K562 (cell line): ENCODE measurements around the gene ZER1. TPM values are rescaled to one million over a fixed set of nuclear protein-coding genes. Genes with fewer than 3 reads are reported as not detected.

Experiments
- CBFA2T3 ChIP-seq: fragments of 450-650 bp; IDR thresholded peaks from 2 replicates; pipeline ENCODE4 v1.6.1; 2017
- CHD4 ChIP-seq: fragments of 200-600 bp; sonication (generic); IDR thresholded peaks from 3 replicates; pipeline ENCODE4 v1.6.1; 2012; ENCODE audit warnings: low read depth, mild to moderate bottlenecking, mixed read lengths, low read length, inconsistent platforms; ENCODE audit not compliant: insufficient read depth, insufficient replicate concordance, poor library complexity, severe bottlenecking
- CTBP1 ChIP-seq: fragments of 450-650 bp; IDR thresholded peaks from 2 replicates; pipeline ENCODE4 v1.6.1; 2016; ENCODE audit warnings: borderline replicate concordance
- DPF2 ChIP-seq: fragments of 450-650 bp; IDR thresholded peaks from 2 replicates; pipeline ENCODE4 v1.6.1; 2016
- E2F3 ChIP-seq: fragments of 250-450 bp; sonication (Bioruptor Pico); IDR thresholded peaks from 2 replicates; pipeline ENCODE4 v1.4.0; 2020; ENCODE audit warnings: mild to moderate bottlenecking
- E2F8 ChIP-seq: fragments of 450-650 bp; IDR thresholded peaks from 2 replicates; pipeline ENCODE4 v1.7.1; 2018; ENCODE audit warnings: mild to moderate bottlenecking, low read depth; ENCODE audit not compliant: partially characterized antibody
- ESRRB ChIP-seq: fragments of 250-450 bp; sonication (Bioruptor Pico); IDR thresholded peaks from 2 replicates; pipeline ENCODE4 v1.5.0; 2020; ENCODE audit warnings: mild to moderate bottlenecking, moderate library complexity, borderline replicate concordance
- FOXM1 ChIP-seq, 2 experiments: fragments of 450-650 bp in 1 of 2; sonication (generic) in 1 of 2; formaldehyde crosslinking in 1 of 2; IDR thresholded peaks; 2 replicates each; pipeline versions ENCODE4 v1.6.1 to v1.9.0; 2017 to 2022; ENCODE audit warnings: low read depth in 2 of 2, mild to moderate bottlenecking in 2 of 2, missing genetic modification reagents in 1 of 2, moderate library complexity in 1 of 2
- FOXP4 ChIP-seq: sonication (generic); formaldehyde crosslinking; IDR thresholded peaks from 2 replicates; pipeline ENCODE4 v1.8.0; 2022; ENCODE audit warnings: mild to moderate bottlenecking, missing genetic modification reagents, borderline replicate concordance
- GABPB1 ChIP-seq: sonication (generic); formaldehyde crosslinking; IDR thresholded peaks from 2 replicates; pipeline ENCODE4 v1.8.0; 2022; ENCODE audit warnings: mild to moderate bottlenecking, missing genetic modification reagents
- IRF2 ChIP-seq: sonication (generic); formaldehyde crosslinking; IDR thresholded peaks from 2 replicates; pipeline ENCODE4 v1.8.1; 2022; ENCODE audit warnings: mild to moderate bottlenecking, missing genetic modification reagents
- MCM7 ChIP-seq, 2 experiments: fragments of 450-650 bp; IDR thresholded peaks; 2 replicates each; pipeline ENCODE4 v1.6.1; 2016 to 2018
- POLR2A ChIP-seq: fragments of 450-650 bp; conservative IDR thresholded peaks from 2 replicates; pipeline ENCODE4 v1.6.1; 2016
- SNRNP70 ChIP-seq: fragments of 200-400 bp; formaldehyde crosslinking; optimal IDR thresholded peaks from 2 replicates; pipeline ENCODE3; 2017; ENCODE audit warnings: low read depth, low read length
- SP2 ChIP-seq: IDR thresholded peaks from 2 replicates; pipeline ENCODE4 v1.6.1; 2011; ENCODE audit warnings: mild to moderate bottlenecking, low read depth, low read length, moderate library complexity; ENCODE audit not compliant: poor library complexity, severe bottlenecking; ENCODE audit errors: extremely low read depth
- TAF1 ChIP-seq: IDR thresholded peaks from 2 replicates; pipeline ENCODE4 v1.6.1; 2011; ENCODE audit warnings: mild to moderate bottlenecking, low read length, moderate library complexity; ENCODE audit not compliant: insufficient read depth, control insufficient read depth, severe bottlenecking; ENCODE audit errors: extremely low read depth
- WHSC1 ChIP-seq: IDR thresholded peaks from one replicate; pipeline ENCODE4 v1.6.1; 2012; ENCODE audit warnings: low read length, control low read depth, inconsistent platforms
- ZBED1 ChIP-seq: IDR thresholded peaks from 2 replicates; pipeline ENCODE4 v1.6.1; 2014
- ZBTB17 ChIP-seq: fragments of 450-650 bp; formaldehyde crosslinking; IDR thresholded peaks from 2 replicates; pipeline ENCODE4 v1.4.0; 2020; ENCODE audit warnings: mild to moderate bottlenecking
- ZEB2 ChIP-seq: fragments of 450-650 bp; IDR thresholded peaks from 2 replicates; pipeline ENCODE4 v1.6.1; 2016
- ZNF212 ChIP-seq: fragments of 450-650 bp; formaldehyde crosslinking; IDR thresholded peaks from 2 replicates; pipeline ENCODE4 v1.4.0; 2020; ENCODE audit warnings: mild to moderate bottlenecking
- ZNF224 ChIP-seq: sonication (generic); formaldehyde crosslinking; IDR thresholded peaks from 2 replicates; pipeline ENCODE4 v1.8.0; 2022; ENCODE audit warnings: mild to moderate bottlenecking, missing genetic modification reagents
- ZNF696 ChIP-seq: fragments of 250-450 bp; sonication (Bioruptor Pico); conservative IDR thresholded peaks from 2 replicates; pipeline ENCODE4 v1.4.0; 2020; ENCODE audit warnings: mild to moderate bottlenecking, moderate library complexity
- ZNF778 ChIP-seq: fragments of 450-650 bp; formaldehyde crosslinking; IDR thresholded peaks from 2 replicates; pipeline ENCODE4 v1.4.0; 2020; ENCODE audit warnings: mild to moderate bottlenecking, moderate library complexity
- polyA plus RNA-seq, 8 experiments: library from polyadenylated mRNA; depleted of rRNA in 4 of 8; stranded (reverse) in 5 of 8; unstranded in 3 of 8; fragments of >200 nt; fragmentation: Nextera tagmentation in 2 of 8; fragmentation: Illumina TruSeq in 1 of 8; extraction: Ambion mirVana in 2 of 8; extraction: Trizol in 1 of 8; gene quantifications; 2 replicates each; pipeline versions ENCODE4 v1.2.1 to v1.2.3, GENCODE V29; 2011 to 2014; ENCODE audit warnings: inconsistent platforms in 1 of 8, missing spikeins in 1 of 8
- total RNA-seq, 7 experiments: library from RNA; depleted of rRNA in 6 of 7; stranded (reverse); fragments of >200 nt in 6 of 7; fragmentation: Illumina TruSeq in 2 of 7; extraction: Trizol in 2 of 7; gene quantifications; 2 replicates each; pipeline versions ENCODE4 v1.2.1 to v1.2.3, GENCODE V29; 2011 to 2021; ENCODE audit warnings: low replicate concordance in 1 of 7

ZER1 gene
- total and polyA plus RNA-seq, 9 of the 15 experiments (the other 6 are each of a cell fraction or from before 2014, with no cell fraction given), result 0.07 to 10.7 (median 6.2) TPM

- TF ChIP-seq ESRRB (no peak), ZBTB17 (CRISPR knock-in tag) (no peak), WHSC1 (no peak), CTBP1 (peak; percentile 76), ZNF212 (CRISPR knock-in tag) (no peak), CHD4 (no peak), ZBED1 (0 out of 2 replicates have a peak, but pooled peaks have one; percentile 66), POLR2A (peak; percentile 81), FOXP4 (no peak), SNRNP70 (no peak), IRF2 (CRISPR knock-in tag) (0 out of 2 replicates have a peak, but pooled peaks have one; percentile 31), TAF1 (peak; percentile 90), ZNF778 (no peak), SP2 (no peak), ZEB2 (peak; percentile 94), CBFA2T3 (peak; percentile 42), GABPB1 (CRISPR knock-in tag) (peak; percentile 97), ZNF224 (peak; percentile 77; the same call in 1 of the 2 replicates), MCM7 (IDR thresholded peaks at IDR 0.05) (no peak), FOXM1 (IDR thresholded peaks at IDR 0.05; ENCODE audit: low read depth) (no peak), FOXM1 (CRISPR knock-in tag; IDR thresholded peaks at IDR 0.05; ENCODE audit: low read depth) (peak; percentile 98), E2F8 (peak; percentile 62), ZNF696 (CRISPR knock-in tag) (no peak), E2F3 (no peak), DPF2 (peak; percentile 70; the same call in 1 of the 2 replicates)
Observed at GRCh38 chr9:128786681-128787601, 15.2 kb upstream of the ZER1 start, which contains the start of gene TBC1D13 (continued).
